ENCODE measurements around the gene PPTC7.

Gene PPTC7

GRCh38 chr12:110536834-110537604 lies 46.1 kb downstream of the PPTC7 start:
- in situ Hi-C loops (cut with HindIII; ENCODE audit: low pct_ligation_motif_present, low sequenced_read_pairs) = no loop called here
- H3K27ac ChIP-seq = no peak overlapping the region

GRCh38 chr12:110534811-110535210 lies 48.3 kb downstream of the PPTC7 start:
- DNase-seq = no peak
- H3K27ac ChIP-seq = no peak overlapping the region
- in situ Hi-C loops (cut with HindIII; ENCODE audit: low pct_ligation_motif_present, low sequenced_read_pairs) = no loop called here
- no peak overlapping the region for H3K4me3 ChIP-seq (ENCODE audit: low read depth, low read length)
- peaks cover 17% of the 10 kb centered on the region for H3K36me3 ChIP-seq (replicated peaks)
- no peaks in the 10 kb centered on the region for H3K27me3 ChIP-seq (replicated peaks)
- TF ChIP-seq, protein P1, sequence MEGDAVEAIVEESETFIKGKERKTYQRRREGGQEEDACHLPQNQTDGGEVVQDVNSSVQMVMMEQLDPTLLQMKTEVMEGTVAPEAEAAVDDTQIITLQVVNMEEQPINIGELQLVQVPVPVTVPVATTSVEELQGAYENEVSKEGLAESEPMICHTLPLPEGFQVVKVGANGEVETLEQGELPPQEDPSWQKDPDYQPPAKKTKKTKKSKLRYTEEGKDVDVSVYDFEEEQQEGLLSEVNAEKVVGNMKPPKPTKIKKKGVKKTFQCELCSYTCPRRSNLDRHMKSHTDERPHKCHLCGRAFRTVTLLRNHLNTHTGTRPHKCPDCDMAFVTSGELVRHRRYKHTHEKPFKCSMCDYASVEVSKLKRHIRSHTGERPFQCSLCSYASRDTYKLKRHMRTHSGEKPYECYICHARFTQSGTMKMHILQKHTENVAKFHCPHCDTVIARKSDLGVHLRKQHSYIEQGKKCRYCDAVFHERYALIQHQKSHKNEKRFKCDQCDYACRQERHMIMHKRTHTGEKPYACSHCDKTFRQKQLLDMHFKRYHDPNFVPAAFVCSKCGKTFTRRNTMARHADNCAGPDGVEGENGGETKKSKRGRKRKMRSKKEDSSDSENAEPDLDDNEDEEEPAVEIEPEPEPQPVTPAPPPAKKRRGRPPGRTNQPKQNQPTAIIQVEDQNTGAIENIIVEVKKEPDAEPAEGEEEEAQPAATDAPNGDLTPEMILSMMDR (IDR thresholded peaks at IDR 0.05; ENCODE audit: low read depth, low read length, missing control alignments) = no peak

More at GRCh38 chr12:110536834-110537604, 46.1 kb downstream of the PPTC7 start:
- DNase-seq = no peak
- Histone ChIP-seq H3K36me3 (replicated peaks) (peaks cover 17% of the 10 kb centered on the region), H3K27me3 (replicated peaks) (no peaks in the 10 kb centered on the region), H3K4me3 (ENCODE audit: low read depth, low read length) (no peak overlapping the region)
- TF ChIP-seq, protein P1 (IDR thresholded peaks at IDR 0.05; ENCODE audit: low read depth, low read length, missing control alignments) = no peak

DNA sequence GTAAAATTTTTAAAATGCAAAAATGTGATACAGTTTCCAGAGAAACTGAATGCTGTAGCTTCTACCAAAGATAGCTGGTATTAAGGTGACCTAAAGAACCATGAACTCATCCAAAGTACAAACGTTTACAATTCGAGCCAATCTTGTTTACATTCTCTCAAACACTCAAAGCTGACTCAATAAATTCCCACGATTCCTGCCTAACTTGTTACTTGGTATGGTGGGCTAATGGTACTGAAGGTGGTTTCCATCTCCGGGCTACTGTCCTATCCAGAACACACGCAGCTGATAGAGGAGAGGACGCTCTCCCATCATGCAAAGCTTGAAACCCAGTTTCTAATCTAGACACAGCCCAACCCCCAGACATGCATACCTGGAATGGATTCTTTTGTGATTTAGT lies 49.5 kb downstream of the PPTC7 start:
- peaks cover 17% of the 10 kb centered on the region for H3K36me3 ChIP-seq (replicated peaks)
- no peak overlapping the region for H3K4me3 ChIP-seq (ENCODE audit: low read depth, low read length)
- DNase-seq = no peak
- TF ChIP-seq, protein P1 (IDR thresholded peaks at IDR 0.05; ENCODE audit: low read depth, low read length, missing control alignments) = no peak
- H3K27ac ChIP-seq = no peak overlapping the region
- in situ Hi-C loops (cut with HindIII; ENCODE audit: low pct_ligation_motif_present, low sequenced_read_pairs) = no loop called here
- H3K27me3 ChIP-seq (replicated peaks) = no peaks in the 10 kb centered on the region

- Histone ChIP-seq H3K27ac (no peak overlapping the region), H3K27me3 (replicated peaks) (no peaks in the 10 kb centered on the region), H3K36me3 (replicated peaks) (peaks cover 11% of the 10 kb centered on the region), H3K4me3 (ENCODE audit: low read depth, low read length) (no peak overlapping the region)
- TF ChIP-seq, protein P1 (IDR thresholded peaks at IDR 0.05; ENCODE audit: low read depth, low read length, missing control alignments) = no peak
- in situ Hi-C loops (cut with HindIII; ENCODE audit: low pct_ligation_motif_present, low sequenced_read_pairs) = no loop called here
- no peak for DNase-seq
Measured at GRCh38 chr12:110532644-110533043, 50.5 kb downstream of the PPTC7 start.

DNA sequence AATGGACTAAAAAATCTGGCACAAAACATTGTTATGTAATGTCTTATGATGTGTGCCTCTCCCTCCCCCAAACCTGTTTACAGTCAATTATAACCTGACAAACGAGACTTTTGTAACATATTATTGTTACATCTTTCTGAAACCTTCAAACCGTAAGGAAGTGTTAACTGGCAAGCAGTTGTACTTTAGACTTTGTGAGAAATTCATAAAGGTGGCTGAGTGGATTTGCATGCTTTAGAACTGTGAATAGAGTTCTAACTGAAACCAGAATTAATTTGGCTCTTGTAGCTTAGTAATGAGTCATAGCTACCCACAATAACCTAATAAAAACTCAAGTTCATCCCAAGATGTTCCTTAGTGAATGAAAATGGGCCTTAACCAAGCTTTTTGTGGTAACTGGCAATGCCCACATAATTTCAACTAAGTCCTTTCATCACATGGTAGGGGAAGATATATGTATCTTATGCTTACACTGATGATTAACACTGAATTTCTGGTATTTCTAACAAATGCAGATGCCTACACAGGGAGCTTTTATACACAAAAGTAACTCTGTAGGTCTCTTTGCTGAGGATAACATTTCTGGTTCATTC lies 51.3 kb downstream of the PPTC7 start:
- Histone ChIP-seq H3K4me3 (ENCODE audit: low read depth, low read length) (no peak overlapping the region), H3K27me3 (replicated peaks) (no peaks in the 10 kb centered on the region), H3K27ac (no peak overlapping the region), H3K36me3 (replicated peaks) (peaks cover 7% of the 10 kb centered on the region)
- TF ChIP-seq, protein P1 (IDR thresholded peaks at IDR 0.05; ENCODE audit: low read depth, low read length, missing control alignments) = no peak
- DNase-seq = no peak
- in situ Hi-C loops (cut with HindIII; ENCODE audit: low pct_ligation_motif_present, low sequenced_read_pairs) = no loop called here

All from brain microvascular endothelial cell (primary cell).